Measurements from ENCODE around the gene HIKESHI. TPM values are rescaled to one million over a fixed set of nuclear protein-coding genes. Genes with fewer than 3 reads are reported as not detected.

Gene HIKESHI
- total and polyA plus RNA-seq, 10 donors, result 22.5 to 44.9 (median 25.8) TPM

DNA sequence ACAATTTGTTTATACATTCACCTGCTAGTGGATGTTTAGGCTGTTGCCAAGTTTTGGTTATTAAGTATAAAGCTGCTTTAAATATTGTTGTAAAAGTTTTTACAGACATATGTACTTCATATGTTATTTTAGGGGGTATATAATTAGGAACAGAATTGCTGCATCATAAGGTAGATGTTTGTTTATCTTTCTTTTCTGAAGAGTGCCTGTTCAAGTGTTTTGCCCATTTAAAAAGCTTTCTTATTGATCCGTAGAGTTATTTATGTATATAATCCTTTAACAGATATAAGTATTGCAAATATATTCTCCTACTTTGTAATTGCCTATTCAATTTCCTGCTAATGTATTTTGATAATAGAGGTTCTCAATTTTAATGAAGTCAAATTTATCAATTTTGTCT lies 61.4 kb downstream of the HIKESHI start:
- no peak for DNase-seq
- 89 to 98% (median 97%) methylated on average over 1 of the region's 1 CpG for WGBS, 5 donors
- intact Hi-C loops (cut with DNase I; ENCODE audit: low total_unique reads), result no loop called here
- H3K4me1 ChIP-seq, result no peaks in the 10 kb centered on the region
- H3K4me3 ChIP-seq, result no peak overlapping the region
- TF ChIP-seq, protein P1, sequence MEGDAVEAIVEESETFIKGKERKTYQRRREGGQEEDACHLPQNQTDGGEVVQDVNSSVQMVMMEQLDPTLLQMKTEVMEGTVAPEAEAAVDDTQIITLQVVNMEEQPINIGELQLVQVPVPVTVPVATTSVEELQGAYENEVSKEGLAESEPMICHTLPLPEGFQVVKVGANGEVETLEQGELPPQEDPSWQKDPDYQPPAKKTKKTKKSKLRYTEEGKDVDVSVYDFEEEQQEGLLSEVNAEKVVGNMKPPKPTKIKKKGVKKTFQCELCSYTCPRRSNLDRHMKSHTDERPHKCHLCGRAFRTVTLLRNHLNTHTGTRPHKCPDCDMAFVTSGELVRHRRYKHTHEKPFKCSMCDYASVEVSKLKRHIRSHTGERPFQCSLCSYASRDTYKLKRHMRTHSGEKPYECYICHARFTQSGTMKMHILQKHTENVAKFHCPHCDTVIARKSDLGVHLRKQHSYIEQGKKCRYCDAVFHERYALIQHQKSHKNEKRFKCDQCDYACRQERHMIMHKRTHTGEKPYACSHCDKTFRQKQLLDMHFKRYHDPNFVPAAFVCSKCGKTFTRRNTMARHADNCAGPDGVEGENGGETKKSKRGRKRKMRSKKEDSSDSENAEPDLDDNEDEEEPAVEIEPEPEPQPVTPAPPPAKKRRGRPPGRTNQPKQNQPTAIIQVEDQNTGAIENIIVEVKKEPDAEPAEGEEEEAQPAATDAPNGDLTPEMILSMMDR (IDR thresholded peaks at IDR 0.05 in 8 of 11, conservative IDR thresholded peaks at IDR 0.05 in 3 of 11), result no peak
- TF ChIP-seq POLR2A (IDR thresholded peaks at IDR 0.05), result no peak
- TF ChIP-seq POLR2AphosphoS5 (IDR thresholded peaks at IDR 0.05), result no peak
- no peak overlapping the region for H3K27ac ChIP-seq
- H3K27me3 ChIP-seq (replicated peaks in 1 of 7), result no peaks in the 10 kb centered on the region
- H3K36me3 ChIP-seq, result no peaks in the 10 kb centered on the region
- peaks cover 0 to 11% (median 0%) of the 10 kb centered on the region in 8 donors for H3K9me3 ChIP-seq

DNA sequence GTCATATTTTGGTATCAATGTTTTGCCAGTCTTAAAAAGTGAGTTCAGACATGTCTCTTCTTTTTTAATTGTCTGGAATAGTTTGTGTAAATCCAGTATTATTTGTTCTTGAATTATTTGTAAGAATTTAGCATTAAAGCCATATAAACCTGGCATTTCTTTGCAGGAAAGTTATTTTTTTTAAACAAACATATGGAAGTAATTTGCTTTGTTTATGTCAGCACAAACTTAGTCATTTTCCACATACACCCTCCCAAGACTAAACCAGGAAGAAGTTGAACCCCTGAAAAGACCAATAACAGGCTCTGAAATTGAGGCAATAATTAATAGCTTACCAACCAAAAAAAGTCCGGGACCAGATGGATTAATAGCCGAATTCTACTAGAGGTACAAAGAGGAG lies 63.5 kb downstream of the HIKESHI start:
- peaks cover 0 to 11% (median 0%) of the 10 kb centered on the region in 8 donors for H3K9me3 ChIP-seq
- H3K4me1 ChIP-seq, result no peaks in the 10 kb centered on the region
- no peak overlapping the region for H3K4me3 ChIP-seq
- DNase-seq, result no peak
- 87 to 97% (median 93%) methylated on average over 2 of the region's 2 CpGs for WGBS, 5 donors
- H3K36me3 ChIP-seq, result no peaks in the 10 kb centered on the region
- no peak for TF ChIP-seq POLR2AphosphoS5 (IDR thresholded peaks at IDR 0.05)
- TF ChIP-seq, protein P1 (IDR thresholded peaks at IDR 0.05 in 8 of 11, conservative IDR thresholded peaks at IDR 0.05 in 3 of 11), result no peak
- H3K27me3 ChIP-seq (replicated peaks in 1 of 7), result no peaks in the 10 kb centered on the region
- H3K27ac ChIP-seq, result no peak overlapping the region
- intact Hi-C loops (cut with DNase I; ENCODE audit: low total_unique reads), result no loop called here

DNA sequence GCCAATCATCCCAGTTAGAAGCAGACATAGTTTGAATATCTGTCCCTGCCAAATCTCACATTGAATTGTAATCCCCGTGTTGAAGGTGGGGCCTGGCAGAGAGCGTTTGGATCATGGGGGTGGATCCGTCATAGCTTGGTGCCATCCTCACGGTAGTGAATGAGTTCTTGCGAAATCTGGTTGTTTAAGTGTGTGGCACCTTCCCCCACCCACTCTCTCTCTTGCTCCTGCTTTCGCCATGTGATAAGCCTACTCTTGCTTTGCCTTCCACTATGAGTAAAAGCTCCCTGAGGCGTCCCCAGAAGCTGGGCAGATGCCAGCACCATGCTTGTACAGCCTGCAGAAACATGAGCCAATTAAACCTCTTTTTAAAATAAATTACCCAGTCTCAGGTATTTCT lies 67.6 kb downstream of the HIKESHI start:
- H3K27ac ChIP-seq, result no peak overlapping the region
- H3K9me3 ChIP-seq, result no peaks in the 10 kb centered on the region
- H3K4me1 ChIP-seq, result peaks cover 0 to 4% (median 0%) of the 10 kb centered on the region in 6 donors
- H3K27me3 ChIP-seq (replicated peaks in 1 of 7), result peaks cover 0 to 3% (median 0%) of the 10 kb centered on the region in 7 donors
- TF ChIP-seq POLR2A (IDR thresholded peaks at IDR 0.05) (no peak), POLR2AphosphoS5 (IDR thresholded peaks at IDR 0.05) (no peak)
- TF ChIP-seq, protein P1 (IDR thresholded peaks at IDR 0.05 in 8 of 11, conservative IDR thresholded peaks at IDR 0.05 in 3 of 11), result no peak
- no peak overlapping the region for H3K4me3 ChIP-seq
- 86 to 96% (median 92%) methylated on average over 7 of the region's 7 CpGs for WGBS, 5 donors
- H3K36me3 ChIP-seq, result no peaks in the 10 kb centered on the region
- intact Hi-C loops (cut with DNase I; ENCODE audit: low total_unique reads), result no loop called here
- no peak for DNase-seq

DNA sequence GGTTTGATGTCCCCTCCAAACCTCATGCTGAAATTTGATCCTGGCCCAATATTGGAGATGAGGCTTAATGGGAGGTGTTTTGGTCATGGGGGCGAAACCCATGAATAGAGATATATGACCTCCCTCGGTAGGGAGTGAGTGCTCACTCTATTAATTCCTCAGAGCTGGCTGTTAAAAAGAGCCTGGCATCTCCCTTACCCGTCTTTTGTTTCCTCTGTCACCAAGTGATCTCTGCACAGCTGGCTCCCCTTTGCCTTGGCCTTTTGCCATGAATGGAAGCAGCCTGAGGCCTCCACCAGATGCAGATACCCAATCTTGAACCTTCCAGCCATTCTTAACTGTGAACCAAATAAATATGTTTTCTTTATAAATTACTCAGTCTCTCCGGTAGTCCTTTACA lies 68.1 kb downstream of the HIKESHI start:
- Histone ChIP-seq H3K4me3 (no peak overlapping the region), H3K9me3 (no peaks in the 10 kb centered on the region), H3K4me1 (peaks cover 0 to 4% (median 0%) of the 10 kb centered on the region in 6 donors), H3K36me3 (no peaks in the 10 kb centered on the region), H3K27me3 (replicated peaks in 1 of 7) (peaks cover 0 to 8% (median 0%) of the 10 kb centered on the region in 7 donors), H3K27ac (no peak overlapping the region)
- TF ChIP-seq, protein P1 (IDR thresholded peaks at IDR 0.05 in 8 of 11, conservative IDR thresholded peaks at IDR 0.05 in 3 of 11), result no peak
- TF ChIP-seq POLR2A (IDR thresholded peaks at IDR 0.05) (no peak), POLR2AphosphoS5 (IDR thresholded peaks at IDR 0.05) (no peak)
- DNase-seq, result no peak
- 79 to 96% (median 83%) methylated on average over 4 of the region's 4 CpGs for WGBS, 5 donors
- intact Hi-C loops (cut with DNase I; ENCODE audit: low total_unique reads), result no loop called here
